H9 (cell line): ENCODE measurements around the gene MYO15A. TPM values are rescaled to one million over a fixed set of nuclear protein-coding genes. Genes with fewer than 3 reads are reported as not detected.

Source experiments
- DNase-seq: peaks from one replicate; pipeline ENCODE4 v3.0.0-alpha.2; 2017
- H2AFZ ChIP-seq: one replicate; pipeline ENCODE4 v1.6.1; 2013; ENCODE audit warnings: mild to moderate bottlenecking, low read length, control low read depth, moderate library complexity
- H2AK5ac ChIP-seq: 2 replicates; pipeline ENCODE4 v1.6.1; 2013; ENCODE audit warnings: low read length, control low read depth, mixed read lengths; ENCODE audit not compliant: insufficient read length
- H2BK120ac ChIP-seq: one replicate; pipeline ENCODE4 v1.6.1; 2013; ENCODE audit warnings: low read depth, mild to moderate bottlenecking, low read length, control low read depth, inconsistent platforms; ENCODE audit not compliant: poor library complexity, severe bottlenecking
- H2BK12ac ChIP-seq: 2 replicates; pipeline ENCODE4 v1.6.1; 2013; ENCODE audit warnings: low read length, control low read depth, mixed read lengths, low read depth; ENCODE audit not compliant: insufficient read length
- H2BK15ac ChIP-seq: 2 replicates; pipeline ENCODE4 v1.6.1; 2013; ENCODE audit warnings: low read depth, low read length, control low read depth
- H2BK20ac ChIP-seq: one replicate; pipeline ENCODE4 v1.6.1; 2013; ENCODE audit warnings: low read depth, mild to moderate bottlenecking, low read length, control low read depth, inconsistent platforms; ENCODE audit not compliant: poor library complexity, severe bottlenecking
- H2BK5ac ChIP-seq: 2 replicates; pipeline ENCODE4 v1.6.1; 2013; ENCODE audit warnings: low read length, control low read depth, mixed read lengths; ENCODE audit not compliant: insufficient read length
- H3K14ac ChIP-seq: 2 replicates; pipeline ENCODE4 v1.6.1; 2013; ENCODE audit warnings: low read length, control low read depth; ENCODE audit not compliant: insufficient read depth
- H3K18ac ChIP-seq: 2 replicates; pipeline ENCODE4 v1.6.1; 2013; ENCODE audit warnings: low read depth, mild to moderate bottlenecking, mixed read lengths, low read length, control low read depth; ENCODE audit not compliant: insufficient read length
- H3K23ac ChIP-seq: 2 replicates; pipeline ENCODE4 v1.6.1; 2013; ENCODE audit warnings: low read length, control low read depth, mixed read lengths, low read depth; ENCODE audit not compliant: insufficient read length
- H3K23me2 ChIP-seq: 2 replicates; pipeline ENCODE4 v1.6.1; 2013; ENCODE audit warnings: low read depth, mild to moderate bottlenecking, mixed read lengths, low read length, control low read depth; ENCODE audit not compliant: insufficient read length, poor library complexity, severe bottlenecking
- H3K27ac ChIP-seq: 2 replicates; pipeline ENCODE4 v1.5.1; 2013; ENCODE audit warnings: low read length, control low read depth, mixed read lengths, low read depth; ENCODE audit not compliant: insufficient read length
- H3K27me3 ChIP-seq: 2 replicates; pipeline ENCODE4 v1.6.1; 2013; ENCODE audit warnings: low read length, control low read depth, inconsistent platforms; ENCODE audit not compliant: insufficient read depth
- H3K4ac ChIP-seq: 2 replicates; pipeline ENCODE4 v1.6.1; 2013; ENCODE audit warnings: low read depth, mild to moderate bottlenecking, control low read depth, inconsistent platforms, low read length, moderate library complexity
- H3K4me1 ChIP-seq: 2 replicates; pipeline ENCODE4 v1.6.1; 2013; ENCODE audit warnings: low read length, control low read depth, inconsistent platforms; ENCODE audit not compliant: insufficient read depth
- H3K4me2 ChIP-seq: 2 replicates; pipeline ENCODE4 v1.6.1; 2013; ENCODE audit warnings: low read length, control low read depth, mixed read lengths; ENCODE audit not compliant: insufficient read length, insufficient read depth
- H3K56ac ChIP-seq: 2 replicates; pipeline ENCODE4 v1.6.1; 2013; ENCODE audit warnings: low read depth, mild to moderate bottlenecking, mixed read lengths, low read length, control low read depth; ENCODE audit not compliant: insufficient read length
- H3K79me1 ChIP-seq: 2 replicates; pipeline ENCODE4 v1.6.1; 2013; ENCODE audit warnings: low read depth, mild to moderate bottlenecking, moderate library complexity, low read length, control low read depth, inconsistent platforms; ENCODE audit not compliant: insufficient read depth, poor library complexity, severe bottlenecking
- H3K79me2 ChIP-seq: 2 replicates; pipeline ENCODE4 v1.6.1; 2013; ENCODE audit warnings: low read length, control low read depth, inconsistent platforms; ENCODE audit not compliant: insufficient read depth
- H3K9ac ChIP-seq: 2 replicates; pipeline ENCODE4 v1.6.1; 2013; ENCODE audit warnings: low read length, control low read depth, mixed read lengths; ENCODE audit not compliant: insufficient read length; ENCODE audit errors: extremely low read depth
- H3K9me3 ChIP-seq: one replicate; pipeline ENCODE4 v1.6.1; 2013; ENCODE audit warnings: low read depth, low read length, inconsistent platforms; ENCODE audit not compliant: control insufficient read depth
- H3T11ph ChIP-seq: one replicate; pipeline ENCODE4 v1.6.1; 2013; ENCODE audit warnings: mild to moderate bottlenecking, low read length, control low read depth, inconsistent platforms
- H4K20me1 ChIP-seq: one replicate; pipeline ENCODE4 v1.6.1; 2013; ENCODE audit not compliant: control insufficient read depth, insufficient read length, insufficient read depth
- H4K5ac ChIP-seq: 2 replicates; pipeline ENCODE4 v1.6.1; 2013; ENCODE audit warnings: low read depth, mild to moderate bottlenecking, mixed read lengths, low read length, control low read depth; ENCODE audit not compliant: insufficient read length
- H4K8ac ChIP-seq: replicated peaks from 2 replicates; pipeline ENCODE4 v1.6.1; 2013; ENCODE audit warnings: low read length, control low read depth, mixed read lengths, low read depth; ENCODE audit not compliant: insufficient read length
- H4K91ac ChIP-seq: 2 replicates; pipeline ENCODE4 v1.6.1; 2013; ENCODE audit warnings: low read depth, mild to moderate bottlenecking, moderate library complexity, mixed read lengths, low read length, control low read depth; ENCODE audit not compliant: insufficient read length
- H3K27ac Mint-ChIP-seq, 3 experiments: 2 replicates in 2 of 3; 3 replicates in 1 of 3; pipeline ENCODE4 v1.8.0; 2020 to 2021; ENCODE audit warnings: mixed read lengths in 3 of 3, mild to moderate bottlenecking in 1 of 3, moderate library complexity in 1 of 3
- H3K27me3 Mint-ChIP-seq: 2 replicates; pipeline ENCODE4 v1.8.0; 2021; ENCODE audit warnings: low read depth, mild to moderate bottlenecking, moderate library complexity, mixed read lengths
- H3K36me3 Mint-ChIP-seq, 3 experiments: 2 replicates in 2 of 3; 3 replicates in 1 of 3; pipeline ENCODE4 v1.8.0; 2020 to 2021; ENCODE audit warnings: low read depth in 3 of 3, mixed read lengths in 3 of 3; ENCODE audit not compliant: insufficient read depth in 1 of 3
- H3K4me1 Mint-ChIP-seq, 2 experiments: 2 replicates each; pipeline ENCODE4 v1.8.0; 2020; ENCODE audit warnings: mixed read lengths in 2 of 2
- H3K4me3 Mint-ChIP-seq, 2 experiments: 2 replicates in 1 of 2; 3 replicates in 1 of 2; pipeline ENCODE4 v1.8.0; 2020 to 2021; ENCODE audit warnings: mild to moderate bottlenecking in 2 of 2, mixed read lengths in 2 of 2, moderate library complexity in 1 of 2
- H3K9me3 Mint-ChIP-seq, 2 experiments: 2 replicates in 1 of 2; 3 replicates in 1 of 2; pipeline ENCODE4 v1.8.0; 2020; ENCODE audit warnings: mild to moderate bottlenecking in 2 of 2, mixed read lengths in 2 of 2, moderate library complexity in 1 of 2
- WGBS: extraction: QIAGEN DNeasy Blood & Tissue Kit; methylation state at CpG from one replicate; pipeline ENCODE4 v1.1.7; 2013; ENCODE audit warnings: missing lambda C conversion rate, low lambda C conversion rate, mixed read lengths; ENCODE audit not compliant: insufficient read length; ENCODE audit errors: extremely low coverage; 5-methylcytosine and 5-hydroxymethylcytosine counted together
- total RNA-seq: library from RNA; stranded (reverse); gene quantifications from 2 replicates; pipeline ENCODE4 v1.2.1, GENCODE V29; 2021
- TF ChIP-seq, protein P1 (sequence below): fragments of 200-600 bp; sonication (generic); conservative IDR thresholded peaks from 3 replicates; pipeline ENCODE4 v1.8.0; 2021; ENCODE audit warnings: antibody characterized with exemption, mild to moderate bottlenecking

The MYO15A gene
- total RNA-seq, 1 experiment from 2014 or later, result 2.5 TPM

DNA sequence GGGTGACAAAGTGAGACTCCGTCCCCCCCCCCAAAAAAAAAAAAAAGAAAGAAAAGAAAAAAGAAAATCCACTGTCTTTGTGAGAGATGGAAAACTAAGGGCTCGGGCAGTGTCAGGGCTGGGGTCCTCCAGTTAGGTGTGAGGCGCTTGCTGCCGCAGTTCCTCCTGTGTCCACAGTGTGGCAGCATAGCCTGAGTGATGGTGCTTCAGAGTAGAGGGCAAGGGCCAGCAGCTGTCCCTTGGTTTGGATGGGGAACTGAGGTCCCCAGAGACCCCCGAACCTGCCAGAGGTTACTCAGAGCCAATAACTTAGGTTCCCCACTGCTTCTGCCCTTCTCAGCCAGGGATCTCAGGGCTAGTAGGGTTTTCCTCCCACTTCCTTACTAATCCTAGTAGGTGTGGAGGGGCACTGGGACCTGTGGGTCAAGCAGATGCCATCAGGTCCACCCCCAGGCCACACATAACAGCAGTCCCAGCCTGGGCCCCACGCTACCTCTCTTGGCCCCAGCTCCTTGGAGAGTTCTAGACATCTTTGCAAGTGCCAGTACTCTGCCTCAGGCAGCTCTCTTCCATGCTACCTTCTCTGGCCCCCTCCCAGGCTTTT is 109.0 kb downstream of the MYO15A start:
- Histone ChIP-seq H3K14ac (no peak overlapping the region), H3K79me2 (no peaks in the 10 kb centered on the region), H3K79me1 (no peaks in the 10 kb centered on the region), H3K27me3 (no peaks in the 10 kb centered on the region), H3K23ac (no peak overlapping the region), H4K8ac (no peak overlapping the region), H2BK5ac (no peak overlapping the region), H4K5ac (no peak overlapping the region), H2AK5ac (no peak overlapping the region), H3K9me3 (no peaks in the 10 kb centered on the region), H3K4ac (no peak overlapping the region), H2BK15ac (no peak overlapping the region), H3T11ph (no peak overlapping the region), H3K4me1 (no peaks in the 10 kb centered on the region), H3K18ac (no peak overlapping the region), H2BK20ac (no peak overlapping the region), H2BK12ac (no peak overlapping the region), H4K91ac (no peak overlapping the region), H4K20me1 (no peaks in the 10 kb centered on the region), H2AFZ (no peak overlapping the region), H3K9ac (no peak overlapping the region), H3K4me2 (no peak overlapping the region), H3K23me2 (no peaks in the 10 kb centered on the region), H3K27ac (no peak overlapping the region), H3K56ac (no peak overlapping the region), H2BK120ac (no peak overlapping the region)
- Mint-ChIP-seq H3K27me3 (no peaks in the 10 kb centered on the region), H3K4me3 (no peak overlapping the region; a peak in 1 of 5 replicates), H3K27ac (no peak overlapping the region), H3K36me3 (no peaks in the 10 kb centered on the region; a peak in 2 of 7 replicates), H3K9me3 (no peaks in the 10 kb centered on the region; a peak in 1 of 5 replicates), H3K4me1 (peaks cover 7 to 13% of the 10 kb centered on the region in 2 experiments; a peak in 3 of 4 replicates)
- TF ChIP-seq, protein P1, sequence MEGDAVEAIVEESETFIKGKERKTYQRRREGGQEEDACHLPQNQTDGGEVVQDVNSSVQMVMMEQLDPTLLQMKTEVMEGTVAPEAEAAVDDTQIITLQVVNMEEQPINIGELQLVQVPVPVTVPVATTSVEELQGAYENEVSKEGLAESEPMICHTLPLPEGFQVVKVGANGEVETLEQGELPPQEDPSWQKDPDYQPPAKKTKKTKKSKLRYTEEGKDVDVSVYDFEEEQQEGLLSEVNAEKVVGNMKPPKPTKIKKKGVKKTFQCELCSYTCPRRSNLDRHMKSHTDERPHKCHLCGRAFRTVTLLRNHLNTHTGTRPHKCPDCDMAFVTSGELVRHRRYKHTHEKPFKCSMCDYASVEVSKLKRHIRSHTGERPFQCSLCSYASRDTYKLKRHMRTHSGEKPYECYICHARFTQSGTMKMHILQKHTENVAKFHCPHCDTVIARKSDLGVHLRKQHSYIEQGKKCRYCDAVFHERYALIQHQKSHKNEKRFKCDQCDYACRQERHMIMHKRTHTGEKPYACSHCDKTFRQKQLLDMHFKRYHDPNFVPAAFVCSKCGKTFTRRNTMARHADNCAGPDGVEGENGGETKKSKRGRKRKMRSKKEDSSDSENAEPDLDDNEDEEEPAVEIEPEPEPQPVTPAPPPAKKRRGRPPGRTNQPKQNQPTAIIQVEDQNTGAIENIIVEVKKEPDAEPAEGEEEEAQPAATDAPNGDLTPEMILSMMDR, result peak; percentile 92
- no CpG with 5 or more reads among the region's 6 CpGs for WGBS
- DNase-seq, result peak; percentile 92
